Loucy (cell line): Measurements from ENCODE around the gene KCNF1.

ENCODE experiments used
- H2AFZ ChIP-seq: fragments of 200-600 bp; sonication (generic); 2 replicates; pipeline ENCODE4 v1.6.0; 2016; ENCODE audit warnings: antibody characterized with exemption, mild to moderate bottlenecking, low read length, moderate library complexity
- H3F3A ChIP-seq: fragments of 200-600 bp; 2 replicates; pipeline ENCODE4 v1.6.0; 2016; ENCODE audit warnings: antibody characterized with exemption, low read depth, mild to moderate bottlenecking
- H3K27me3 ChIP-seq: fragments of 200-600 bp; sonication (generic); 2 replicates; pipeline ENCODE4 v1.6.1; 2014; ENCODE audit warnings: low read length, mild to moderate bottlenecking; ENCODE audit not compliant: insufficient read depth, poor library complexity, severe bottlenecking
- H3K36me3 ChIP-seq: fragments of 200-600 bp; sonication (generic); 2 replicates; pipeline ENCODE4 v1.6.1; 2016; ENCODE audit warnings: low read length; ENCODE audit not compliant: insufficient read depth
- H3K4me1 ChIP-seq: fragments of 200-600 bp; sonication (generic); 2 replicates; pipeline ENCODE4 v1.5.1; 2014; ENCODE audit warnings: low read length, mild to moderate bottlenecking; ENCODE audit not compliant: insufficient read depth, poor library complexity, severe bottlenecking
- H3K4me2 ChIP-seq: fragments of 200-600 bp; sonication (generic); 2 replicates; pipeline ENCODE4 v1.6.0; 2014; ENCODE audit warnings: antibody characterized with exemption, low read length, low read depth, mild to moderate bottlenecking; ENCODE audit not compliant: poor library complexity, severe bottlenecking
- H3K4me3 ChIP-seq: fragments of 200-600 bp; sonication (generic); 2 replicates; pipeline ENCODE4 v1.5.1; 2014; ENCODE audit warnings: low read length, mild to moderate bottlenecking, mixed read lengths; ENCODE audit not compliant: poor library complexity, severe bottlenecking
- H3K79me2 ChIP-seq: fragments of 200-600 bp; sonication (generic); 2 replicates; pipeline ENCODE4 v1.6.1; 2014; ENCODE audit warnings: low read length; ENCODE audit not compliant: insufficient read depth
- H3K9ac ChIP-seq: fragments of 200-600 bp; sonication (generic); 2 replicates; pipeline ENCODE4 v1.6.0; 2014; ENCODE audit warnings: mild to moderate bottlenecking, low read depth, low read length, moderate library complexity; ENCODE audit not compliant: poor library complexity, severe bottlenecking
- H3K9me2 ChIP-seq: fragments of 200-600 bp; sonication (generic); replicated peaks from 2 replicates; pipeline ENCODE4 v1.6.1; 2016; ENCODE audit warnings: low read depth, low read length, mixed read lengths
- H3K9me3 ChIP-seq: fragments of 200-600 bp; sonication (generic); 2 replicates; pipeline ENCODE4 v1.6.1; 2014; ENCODE audit warnings: mild to moderate bottlenecking, antibody characterized with exemption, low read length, low read depth; ENCODE audit not compliant: insufficient read depth
- H4K20me1 ChIP-seq: fragments of 200-600 bp; sonication (generic); 2 replicates; pipeline ENCODE4 v1.6.0; 2014; ENCODE audit warnings: antibody characterized with exemption, low read length, mild to moderate bottlenecking; ENCODE audit not compliant: insufficient read depth, poor library complexity, severe bottlenecking
- CTCF ChIP-seq: fragments of 200-600 bp; sonication (generic); conservative IDR thresholded peaks from 2 replicates; pipeline ENCODE4 v1.5.1; 2014; ENCODE audit warnings: mild to moderate bottlenecking, antibody characterized with exemption, low read length
- EZH2phosphoT487 ChIP-seq: fragments of 200-600 bp; IDR thresholded peaks from 2 replicates; pipeline ENCODE4 v1.6.1; 2018; ENCODE audit warnings: antibody characterized with exemption, mild to moderate bottlenecking, moderate library complexity, borderline replicate concordance

Gene KCNF1

GRCh38 chr2:10879624-10880585 is 31.8 kb upstream of the KCNF1 start:
- no peak overlapping the region for H3K9ac ChIP-seq
- H3K27me3 ChIP-seq = no peaks in the 10 kb centered on the region
- no peaks in the 10 kb centered on the region for H4K20me1 ChIP-seq
- no peaks in the 10 kb centered on the region for H3K4me1 ChIP-seq
- H3F3A ChIP-seq = no peaks in the 10 kb centered on the region
- no peaks in the 10 kb centered on the region for H3K9me3 ChIP-seq
- no peak overlapping the region for H3K4me2 ChIP-seq
- H3K79me2 ChIP-seq = no peaks in the 10 kb centered on the region
- H3K4me3 ChIP-seq = no peak overlapping the region
- no peaks in the 10 kb centered on the region for H3K36me3 ChIP-seq
- no peak overlapping the region for H2AFZ ChIP-seq
- no peak for TF ChIP-seq EZH2phosphoT487
- 0 out of 2 replicates have a peak, but pooled peaks have one; percentile 13 for TF ChIP-seq CTCF
- H3K9me2 ChIP-seq = no peaks in the 10 kb centered on the region

- no peaks in the 10 kb centered on the region for H4K20me1 ChIP-seq
- H3K9ac ChIP-seq = no peak overlapping the region
- no peaks in the 10 kb centered on the region for H3K9me2 ChIP-seq
- no peaks in the 10 kb centered on the region for H3F3A ChIP-seq
- H3K27me3 ChIP-seq = no peaks in the 10 kb centered on the region
- H3K4me2 ChIP-seq = no peak overlapping the region
- no peak overlapping the region for H3K4me3 ChIP-seq
- no peak overlapping the region for H2AFZ ChIP-seq
- H3K9me3 ChIP-seq = no peaks in the 10 kb centered on the region
- H3K79me2 ChIP-seq = no peaks in the 10 kb centered on the region
- no peaks in the 10 kb centered on the region for H3K4me1 ChIP-seq
- H3K36me3 ChIP-seq = no peaks in the 10 kb centered on the region
- TF ChIP-seq CTCF = no peak
- no peak for TF ChIP-seq EZH2phosphoT487
Observed at GRCh38 chr2:10880586-10881321, 31.0 kb upstream of the KCNF1 start.

GRCh38 chr2:10882568-10882967 is 29.2 kb upstream of the KCNF1 start:
- no peaks in the 10 kb centered on the region for H3K9me2 ChIP-seq
- H3K4me2 ChIP-seq = no peak overlapping the region
- no peak overlapping the region for H3K9ac ChIP-seq
- H3K27me3 ChIP-seq = no peaks in the 10 kb centered on the region
- no peak overlapping the region for H3K4me3 ChIP-seq
- no peaks in the 10 kb centered on the region for H3F3A ChIP-seq
- H3K36me3 ChIP-seq = no peaks in the 10 kb centered on the region
- H3K4me1 ChIP-seq = no peaks in the 10 kb centered on the region
- H2AFZ ChIP-seq = no peak overlapping the region
- TF ChIP-seq CTCF (no peak), EZH2phosphoT487 (no peak)
- no peaks in the 10 kb centered on the region for H3K79me2 ChIP-seq
- no peaks in the 10 kb centered on the region for H3K9me3 ChIP-seq
- no peaks in the 10 kb centered on the region for H4K20me1 ChIP-seq
